Activated naive CD8-positive, alpha-beta T cell treated with anti-CD3 and anti-CD28 coated beads, Interleukin-2, amount 50 U/mL, for 16 hours (primary cell): ENCODE data around the gene KLK3.
"Not testable (repeated sequence)": the region's sequence is repeated elsewhere in the genome, so short reads cannot be mapped to it uniquely, and the experiment has no call there.

Experiments used
- DNase-seq: peaks from one replicate; pipeline ENCODE4 v3.0.0-alpha.2; 2020; ENCODE audit warnings: low read depth, low spot score

Gene KLK3

GRCh38 chr19:50861496-50862286 is 7.0 kb downstream of the KLK3 start:
- DNase-seq: no peak

- DNase-seq: no peak
Measured at GRCh38 chr19:50869479-50869878, 14.8 kb downstream of the KLK3 start.

- DNase-seq: no peak
Measured at GRCh38 chr19:50870417-50871089, 15.8 kb downstream of the KLK3 start.

GRCh38 chr19:50873056-50873455 is 18.3 kb downstream of the KLK3 start, which contains the start of gene KLK2:
Gene KLK2, plus strand, starts transcription at chr19:50873439. Its CDS starts 35 bp downstream, at chr19:50873474.
- no peak for DNase-seq

GRCh38 chr19:50874211-50874610 is 19.5 kb downstream of the KLK3 start:
- no peak for DNase-seq

GRCh38 chr19:50875795-50876422 is 21.2 kb downstream of the KLK3 start:
- no peak for DNase-seq

- no peak for DNase-seq
Measured at GRCh38 chr19:50876456-50876855, 21.7 kb downstream of the KLK3 start.

- DNase-seq: no peak
Measured at GRCh38 chr19:50877338-50877737, 22.6 kb downstream of the KLK3 start.

GRCh38 chr19:50878851-50879250 is 24.1 kb downstream of the KLK3 start:
- DNase-seq: no peak

- no peak for DNase-seq
Measured at GRCh38 chr19:50880241-50880640, 25.5 kb downstream of the KLK3 start.

GRCh38 chr19:50882188-50882587 is 27.5 kb downstream of the KLK3 start:
- DNase-seq: no peak

- no peak for DNase-seq
Measured at GRCh38 chr19:50889638-50890037, 34.9 kb downstream of the KLK3 start.

GRCh38 chr19:50890422-50891252 is 35.9 kb downstream of the KLK3 start:
- no peak for DNase-seq

- no peak for DNase-seq
Measured at GRCh38 chr19:50891253-50891625, 36.5 kb downstream of the KLK3 start.

GRCh38 chr19:50893047-50893736 is 38.5 kb downstream of the KLK3 start:
- no peak for DNase-seq

GRCh38 chr19:50894478-50895356 is 40.0 kb downstream of the KLK3 start:
- no peak for DNase-seq

- DNase-seq: not testable (repeated sequence)
Measured at GRCh38 chr19:50896089-50896590, 41.4 kb downstream of the KLK3 start.

GRCh38 chr19:50896591-50897190 is 42.0 kb downstream of the KLK3 start:
- no peak for DNase-seq

GRCh38 chr19:50897191-50897607 is 42.5 kb downstream of the KLK3 start:
- DNase-seq: no peak
